Ovary (tissue), 9 donors: ENCODE data around the gene AP2A2. TPM values are rescaled to one million over a fixed set of nuclear protein-coding genes. Genes with fewer than 3 reads are reported as not detected.

ENCODE experiments used
- DNase-seq, 5 donors: peaks; one replicate each; pipeline ENCODE4 v3.0.0-alpha.2; 2019 to 2020
- H3K27ac ChIP-seq, 2 donors: fragments of 200-600 bp; one replicate each; pipeline versions ENCODE4 v1.5.1 to v1.8.0; 2019 to 2022
- H3K27me3 ChIP-seq: fragments of 200-600 bp; one replicate; pipeline ENCODE4 v1.8.0; 2022
- H3K36me3 ChIP-seq: fragments of 200-600 bp; sonication (generic); one replicate; pipeline ENCODE4 v1.5.1; 2019
- H3K4me1 ChIP-seq: one replicate; pipeline ENCODE4 v1.8.1; 2013; ENCODE audit warnings: mild to moderate bottlenecking, moderate library complexity; ENCODE audit not compliant: insufficient read depth
- H3K4me3 ChIP-seq: fragments of 200-600 bp; sonication (generic); one replicate; pipeline ENCODE4 v1.5.1; 2017
- H3K9me3 ChIP-seq, 2 donors: fragments of 200-600 bp in 1 of 2; sonication (generic) in 1 of 2; one replicate each; pipeline versions ENCODE4 v1.5.1 to v1.8.1; 2013 to 2019; ENCODE audit warnings: mild to moderate bottlenecking in 1 of 2, moderate library complexity in 1 of 2
- CTCF ChIP-seq, 3 donors: fragments of 450-650 bp in 2 of 3; fragments of 200-600 bp in 1 of 3; IDR thresholded peaks; one replicate each; pipeline versions ENCODE4 v1.5.1 to v1.8.0; 2016 to 2022; ENCODE audit warnings: antibody characterized with exemption in 3 of 3, mild to moderate bottlenecking in 1 of 3
- EP300 ChIP-seq: sonication (generic); formaldehyde crosslinking; IDR thresholded peaks from one replicate; pipeline ENCODE4 v1.6.1; 2017; ENCODE audit warnings: antibody characterized with exemption
- POLR2A ChIP-seq: fragments of 450-650 bp; IDR thresholded peaks from one replicate; pipeline ENCODE4 v1.6.1; 2017; ENCODE audit warnings: antibody characterized with exemption, mild to moderate bottlenecking, moderate library complexity
- WGBS, 3 donors: extraction: QIAGEN DNeasy Blood & Tissue Kit in 1 of 3; methylation state at CpG; one replicate each; pipeline versions ENCODE4 v1.1.5 to v1.1.7; 2013 to 2017; 5-methylcytosine and 5-hydroxymethylcytosine counted together
- intact Hi-C, 4 donors: fragments of 100-400 bp; cut with DNase I; formaldehyde crosslinking; loops; one replicate each; pipeline versions ENCODE4 v1.11.0 to v1.15.1; 2022 to 2023
- polyA plus RNA-seq, 2 donors: library from polyadenylated mRNA; stranded (reverse); fragments of 200-250 nt in 1 of 2; fragments of 350-450 nt in 1 of 2; fragmentation: Illumina TruSeq in 1 of 2; extraction: RNeasy Lipid Tissue Mini Kit (QIAGEN cat#74804) in 1 of 2; gene quantifications; one replicate each; pipeline ENCODE4 v1.2.3, GENCODE V29; 2013 to 2014
- total RNA-seq, 7 donors: library from RNA; depleted of rRNA in 2 of 7; stranded (reverse); fragments of >200 nt in 2 of 7; fragmentation: NEBNext Ultra II Directional in 3 of 7; extraction: Animal tissue kit (Norgen Biotek cat#: 25700) in 3 of 7; gene quantifications; one replicate each; pipeline versions ENCODE4 v1.1.0 to v1.2.4, GENCODE V29; 2016 to 2023
- donor health status: DM: no; HTN: no; CAD: no; lungs with moderate emphysema.
- donor health status: DM: no; HTN: no; CAD: no.
- donor health status: Bipolar disorder and iron deficiency.
- donor health status: DM: yes; HTN: yes; CAD: no.
- donor health status: DM: no; HTN: no; CAD: no.
- donor health status: DM: yes; HTN: yes; CAD: no.

The AP2A2 gene
- total and polyA plus RNA-seq, 9 donors: 27.7 to 151 (median 54.0) TPM

DNA sequence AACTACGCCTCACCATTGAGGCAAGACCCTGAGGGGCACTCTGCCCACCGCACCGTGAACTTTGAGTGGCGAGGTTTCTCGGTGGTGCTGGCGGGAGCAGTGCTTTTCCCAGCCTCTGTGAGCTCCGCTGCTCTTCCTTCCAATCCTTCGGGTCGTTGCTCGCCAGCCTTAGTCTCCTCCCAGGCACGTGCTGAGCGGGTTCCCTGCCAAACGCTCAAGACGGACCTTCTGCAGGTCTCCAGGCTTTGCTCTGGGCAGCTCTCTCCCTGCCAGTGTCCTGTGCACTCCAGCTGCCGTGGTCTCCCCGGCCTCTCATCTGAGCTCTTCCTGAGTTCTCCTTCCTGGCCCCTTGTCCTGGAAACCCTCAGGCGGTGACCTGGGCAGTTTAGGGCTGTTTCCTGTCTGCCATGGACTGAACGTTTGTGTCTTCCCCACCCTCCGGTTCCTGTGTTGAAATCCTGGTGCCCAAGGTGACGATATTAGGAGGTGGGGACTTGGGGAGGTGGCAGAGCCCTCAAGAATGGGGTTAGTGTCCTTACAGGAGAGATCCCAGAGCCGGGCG is 122.0 kb downstream of the AP2A2 start:
- H3K27me3 ChIP-seq: no peaks in the 10 kb centered on the region
- 52 to 64% (median 56%) methylated on average over 22 of the region's 22 CpGs for WGBS, 3 donors
- H3K9me3 ChIP-seq: no peaks in the 10 kb centered on the region
- H3K4me1 ChIP-seq: no peaks in the 10 kb centered on the region
- intact Hi-C loops: loop anchor here in 1 of 4 donors (5.0 kb wide), 1 partner anchor 190 kb away; no protein-coding TSS in a partner anchor
- DNase-seq: peak in 3 of 5 donors; percentile 2 to 7 (median 4)
- no peak overlapping the region for H3K4me3 ChIP-seq
- TF ChIP-seq POLR2A (no peak), CTCF (IDR thresholded peaks at IDR 0.05) (no peak), EP300 (no peak)
- no peaks in the 10 kb centered on the region for H3K36me3 ChIP-seq
- no peak overlapping the region for H3K27ac ChIP-seq

- H3K4me1 ChIP-seq: no peaks in the 10 kb centered on the region
- no peak overlapping the region for H3K4me3 ChIP-seq
- intact Hi-C loops: loop anchor here in 1 of 4 donors (5.0 kb wide), 1 partner anchor 191 kb away; no protein-coding TSS in a partner anchor
- WGBS, 3 donors: 62 to 66% (median 62%) methylated on average over 25 of the region's 25 CpGs
- DNase-seq: peak in 2 of 5 donors; percentile 7 to 16
- H3K36me3 ChIP-seq: no peaks in the 10 kb centered on the region
- no peak overlapping the region for H3K27ac ChIP-seq
- H3K9me3 ChIP-seq: no peaks in the 10 kb centered on the region
- no peaks in the 10 kb centered on the region for H3K27me3 ChIP-seq
- TF ChIP-seq EP300 (no peak), CTCF (IDR thresholded peaks at IDR 0.05) (no peak), POLR2A (no peak)
Observed at GRCh38 chr11:1048375-1049070, 122.9 kb downstream of the AP2A2 start.

- TF ChIP-seq POLR2A (no peak), CTCF (IDR thresholded peaks at IDR 0.05) (no peak), EP300 (no peak)
- H3K36me3 ChIP-seq: no peaks in the 10 kb centered on the region
- intact Hi-C loops: loop anchor here in 1 of 4 donors (5.0 kb wide), 1 partner anchor 192 kb away; no protein-coding TSS in a partner anchor
- no peak overlapping the region for H3K4me3 ChIP-seq
- DNase-seq: peak in 2 of 5 donors; percentile 9 to 21
- H3K27ac ChIP-seq: no peak overlapping the region
- H3K27me3 ChIP-seq: no peaks in the 10 kb centered on the region
- no peaks in the 10 kb centered on the region for H3K4me1 ChIP-seq
- H3K9me3 ChIP-seq: no peaks in the 10 kb centered on the region
- 80 to 90% (median 85%) methylated on average over 6 of the region's 6 CpGs for whole genome bisulfite sequencing, 3 donors
Observed at GRCh38 chr11:1049071-1049405, 123.4 kb downstream of the AP2A2 start.

DNA sequence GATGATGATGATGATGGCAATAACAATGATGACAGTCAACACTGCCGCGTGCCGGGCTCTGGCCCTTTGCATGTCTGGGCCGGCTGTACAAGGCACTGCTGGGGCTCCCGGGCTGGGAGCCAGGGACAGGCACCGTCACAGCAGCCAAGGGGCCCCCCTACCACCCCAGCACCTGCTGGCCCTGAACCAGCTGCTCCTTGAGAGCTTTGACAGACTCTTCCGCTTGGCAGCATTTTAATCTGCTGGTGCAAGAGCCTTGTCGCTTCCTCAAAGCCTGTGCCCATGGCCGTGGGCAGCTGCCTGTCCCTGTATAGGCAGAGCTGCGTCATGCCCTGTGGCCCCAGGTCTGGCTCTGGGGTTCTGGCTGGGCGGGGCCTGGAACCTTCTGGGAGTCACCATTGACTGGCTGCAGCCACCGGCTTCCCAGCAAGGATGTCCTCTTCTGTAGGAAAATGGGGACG is 123.8 kb downstream of the AP2A2 start:
- intact Hi-C loops: loop anchor here in 1 of 4 donors (5.0 kb wide), 1 partner anchor 192 kb away; no protein-coding TSS in a partner anchor
- TF ChIP-seq POLR2A: no peak
- no peak for TF ChIP-seq EP300
- no peak for TF ChIP-seq CTCF (IDR thresholded peaks at IDR 0.05)
- H3K36me3 ChIP-seq: no peaks in the 10 kb centered on the region
- DNase-seq: peak in 4 of 5 donors; percentile 7 to 25 (median 13)
- WGBS, 3 donors: 68 to 77% (median 68%) methylated on average over 7 to 13 of the region's 13 CpGs
- H3K4me3 ChIP-seq: no peak overlapping the region
- H3K27me3 ChIP-seq: no peaks in the 10 kb centered on the region
- H3K9me3 ChIP-seq: no peaks in the 10 kb centered on the region
- no peaks in the 10 kb centered on the region for H3K4me1 ChIP-seq
- H3K27ac ChIP-seq: no peak overlapping the region
